H1 (cell line): ENCODE results near the gene DRC1. TPM values are rescaled to one million over a fixed set of nuclear protein-coding genes. Genes with fewer than 3 reads are reported as not detected.

ENCODE experiments used
- CTCF ChIA-PET: fragments of 300-600 bp; sonication (Branson Sonifier 250); formaldehyde crosslinking; loops from one replicate; lab custom pipeline; 2021; ENCODE audit not compliant: partially characterized antibody; lab: Charles Lee
- POLR2A ChIA-PET: fragments of 300-600 bp; sonication (Branson Sonifier 250); formaldehyde crosslinking; loops from one replicate; lab custom pipeline; 2021; ENCODE audit warnings: inconsistent platforms; ENCODE audit not compliant: partially characterized antibody; lab: Charles Lee
- DNase-seq, 2 experiments: peaks; one replicate each; pipeline versions ENCODE4 v3.0.0 to v3.0.0-alpha.2; 2010 to 2022; ENCODE audit warnings: low spot score in 2 of 2, low read depth in 1 of 2, mixed read lengths in 1 of 2
- FAIRE-seq: peaks from 2 replicates; lab custom pipeline; 2011; peaks lifted over from hg19 to GRCh38; lab: Jason Lieb, UNC
- H2AFZ ChIP-seq: 2 replicates; pipeline ENCODE4 v1.8.1; 2012; ENCODE audit warnings: low read length, inconsistent platforms
- H2AK5ac ChIP-seq: 2 replicates; pipeline ENCODE4 v1.6.1; 2013; ENCODE audit warnings: low read depth, low read length
- H2BK120ac ChIP-seq: replicated peaks from 2 replicates; pipeline ENCODE3; 2013; ENCODE audit warnings: low read depth, low read length, inconsistent platforms
- H2BK12ac ChIP-seq: 2 replicates; pipeline ENCODE4 v1.6.1; 2013; ENCODE audit warnings: low read depth, low read length
- H2BK15ac ChIP-seq: 2 replicates; pipeline ENCODE4 v1.6.1; 2013; ENCODE audit warnings: low read length
- H2BK20ac ChIP-seq: 2 replicates; pipeline ENCODE4 v1.6.1; 2013; ENCODE audit warnings: low read length
- H2BK5ac ChIP-seq: 2 replicates; pipeline ENCODE4 v1.6.1; 2013; ENCODE audit warnings: low read depth, low read length
- H3K14ac ChIP-seq: 2 replicates; pipeline ENCODE4 v1.6.1; 2013; ENCODE audit warnings: inconsistent platforms; ENCODE audit not compliant: insufficient read length
- H3K18ac ChIP-seq: 2 replicates; pipeline ENCODE4 v1.6.1; 2013; ENCODE audit warnings: low read length; ENCODE audit errors: extremely low read depth
- H3K23ac ChIP-seq: 2 replicates; pipeline ENCODE4 v1.6.1; 2013; ENCODE audit warnings: inconsistent platforms; ENCODE audit not compliant: insufficient read length
- H3K23me2 ChIP-seq: 2 replicates; pipeline ENCODE4 v1.6.1; 2013; ENCODE audit warnings: low read depth, low read length
- H3K27ac ChIP-seq: 2 replicates; pipeline ENCODE4 v1.6.1; 2011; ENCODE audit warnings: low read depth, low read length, inconsistent platforms
- H3K27me3 ChIP-seq, 4 experiments: replicated peaks in 1 of 4; 1 replicate in 1 of 4; 2 replicates in 3 of 4; pipeline versions ENCODE4 v1.6.1 to v1.8.1; 2011 to 2013; ENCODE audit warnings: low read length in 3 of 4, mild to moderate bottlenecking in 3 of 4, inconsistent platforms in 2 of 4, mixed read lengths in 2 of 4, moderate library complexity in 1 of 4; ENCODE audit not compliant: control insufficient read depth in 3 of 4, insufficient read depth in 3 of 4; ENCODE audit errors: extremely low read depth in 1 of 4
- H3K36me3 ChIP-seq, 4 experiments: 2 replicates each; pipeline versions ENCODE4 v1.6.1 to v1.8.1; 2011 to 2013; ENCODE audit warnings: mild to moderate bottlenecking in 4 of 4, low read length in 3 of 4, moderate library complexity in 2 of 4, control low read depth in 1 of 4, inconsistent platforms in 1 of 4; ENCODE audit not compliant: insufficient read depth in 4 of 4, control insufficient read depth in 2 of 4
- H3K4ac ChIP-seq: replicated peaks from 2 replicates; pipeline ENCODE3; 2013; ENCODE audit warnings: low read length, low read depth, mixed read lengths, inconsistent platforms; ENCODE audit not compliant: insufficient read length
- H3K4me1 ChIP-seq, 4 experiments: replicated peaks in 1 of 4; 1 replicate in 1 of 4; 2 replicates in 3 of 4; pipeline versions ENCODE4 v1.6.1 to v1.8.1; 2011 to 2013; ENCODE audit warnings: low read length in 3 of 4, inconsistent platforms in 2 of 4, mixed read lengths in 1 of 4; ENCODE audit not compliant: insufficient read depth in 4 of 4, control insufficient read depth in 3 of 4
- H3K4me2 ChIP-seq, 2 experiments: 2 replicates each; pipeline versions ENCODE4 v1.6.1 to v1.8.1; 2011 to 2013; ENCODE audit warnings: low read depth in 2 of 2, low read length in 2 of 2, control low read depth in 1 of 2, inconsistent platforms in 1 of 2, mild to moderate bottlenecking in 1 of 2; ENCODE audit not compliant: insufficient read depth in 1 of 2
- H3K4me3 ChIP-seq, 4 experiments: fragments of 200-600, 300-600 bp in 1 of 4; sonication (generic), shearing (Covaris generic), sonication (Bioruptor Twin) in 1 of 4; 2 replicates each; pipeline versions ENCODE4 v1.5.1 to v1.8.1; 2011 to 2016; ENCODE audit warnings: low read length in 4 of 4, low read depth in 3 of 4, control low read depth in 2 of 4, inconsistent platforms in 2 of 4, mild to moderate bottlenecking in 2 of 4, mixed read lengths in 1 of 4, moderate library complexity in 1 of 4; ENCODE audit not compliant: insufficient read depth in 2 of 4; ENCODE audit errors: extremely low read depth in 1 of 4
- H3K56ac ChIP-seq: replicated peaks from 2 replicates; pipeline ENCODE3; 2013; ENCODE audit warnings: low read depth, mild to moderate bottlenecking, mixed read lengths, low read length, inconsistent platforms; ENCODE audit not compliant: insufficient read length
- H3K79me1 ChIP-seq: 2 replicates; pipeline ENCODE4 v1.6.1; 2013; ENCODE audit warnings: low read depth, low read length, control low read depth
- H3K79me2 ChIP-seq, 2 experiments: 2 replicates each; pipeline versions ENCODE4 v1.6.1 to v1.8.1; 2012 to 2013; ENCODE audit warnings: low read length in 2 of 2, mild to moderate bottlenecking in 2 of 2, inconsistent platforms in 1 of 2; ENCODE audit not compliant: insufficient read depth in 2 of 2, control insufficient read depth in 1 of 2
- H3K9ac ChIP-seq, 4 experiments: replicated peaks in 1 of 4; 1 replicate in 1 of 4; 2 replicates in 3 of 4; pipeline versions ENCODE4 v1.6.1 to v1.8.1; 2011 to 2013; ENCODE audit warnings: low read depth in 3 of 4, low read length in 3 of 4, control low read depth in 2 of 4, mild to moderate bottlenecking in 2 of 4, moderate library complexity in 2 of 4, inconsistent platforms in 1 of 4; ENCODE audit errors: extremely low read depth in 1 of 4
- H3K9me3 ChIP-seq, 2 experiments: 2 replicates each; pipeline versions ENCODE4 v1.6.1 to v1.8.1; 2012 to 2013; ENCODE audit warnings: mild to moderate bottlenecking in 2 of 2, moderate library complexity in 2 of 2, control low read depth in 1 of 2, inconsistent platforms in 1 of 2, low read depth in 1 of 2, low read length in 1 of 2, mixed read lengths in 1 of 2; ENCODE audit not compliant: insufficient read depth in 2 of 2
- H4K20me1 ChIP-seq, 2 experiments: replicated peaks in 1 of 2; 2 replicates each; pipeline versions ENCODE3 to v1.8.1; 2011 to 2013; ENCODE audit warnings: inconsistent platforms in 2 of 2, low read length in 2 of 2, mild to moderate bottlenecking in 1 of 2; ENCODE audit not compliant: insufficient read depth in 2 of 2, control insufficient read depth in 1 of 2
- H4K5ac ChIP-seq: 2 replicates; pipeline ENCODE4 v1.6.1; 2013; ENCODE audit warnings: low read length, low read depth, mixed read lengths, inconsistent platforms; ENCODE audit not compliant: insufficient read length
- H4K8ac ChIP-seq: 2 replicates; pipeline ENCODE4 v1.8.0; 2013; ENCODE audit warnings: mild to moderate bottlenecking, moderate library complexity, low read length, inconsistent platforms; ENCODE audit not compliant: insufficient read depth; ENCODE audit errors: extremely low read depth
- H4K91ac ChIP-seq: replicated peaks from 2 replicates; pipeline ENCODE3; 2013; ENCODE audit warnings: low read length, mixed read lengths, inconsistent platforms; ENCODE audit not compliant: insufficient read length
- CBX5 ChIP-seq: fragments of 300-800, 300-1000 bp; sonication (generic); IDR thresholded peaks from 2 replicates; pipeline ENCODE4 v1.7.1; 2016; ENCODE audit warnings: antibody characterized with exemption, low read length, low read depth
- CREB1 ChIP-seq: IDR thresholded peaks from 2 replicates; pipeline ENCODE4 v1.6.1; 2012; ENCODE audit warnings: inconsistent platforms
- HDAC2 ChIP-seq, 2 experiments: fragments of 300-600 bp in 1 of 2; sonication (generic) in 1 of 2; IDR thresholded peaks; 2 replicates each; pipeline ENCODE4 v1.6.1; 2011 to 2012; ENCODE audit warnings: low read depth in 2 of 2, low read length in 2 of 2, mild to moderate bottlenecking in 2 of 2, moderate library complexity in 2 of 2, borderline replicate concordance in 1 of 2, inconsistent platforms in 1 of 2
- HDAC6 ChIP-seq: IDR thresholded peaks from one replicate; pipeline ENCODE4 v1.7.1; 2012; ENCODE audit warnings: low read depth, mild to moderate bottlenecking, inconsistent platforms, low read length, moderate library complexity
- RNF2 ChIP-seq: fragments of 200-900, 300-1000 bp; sonication (generic); IDR thresholded peaks from 2 replicates; pipeline ENCODE4 v1.7.1; 2016; ENCODE audit warnings: borderline replicate concordance, low read depth, mild to moderate bottlenecking, antibody characterized with exemption, low read length; ENCODE audit not compliant: poor library complexity, severe bottlenecking; ENCODE audit errors: missing control alignments
- SAP30 ChIP-seq: fragments of 300-600 bp; sonication (generic); IDR thresholded peaks from 2 replicates; pipeline ENCODE4 v1.7.1; 2012; ENCODE audit warnings: low read length, moderate library complexity, mild to moderate bottlenecking, inconsistent platforms; ENCODE audit not compliant: insufficient read depth, insufficient replicate concordance
- SIX5 ChIP-seq: IDR thresholded peaks from 2 replicates; pipeline ENCODE4 v1.6.1; 2011; ENCODE audit warnings: mild to moderate bottlenecking, low read depth, low read length
- WGBS, 2 experiments: shearing (Covaris generic) in 1 of 2; methylation state at CpG; one replicate each; pipeline versions ENCODE4 v1.1.6 to v1.1.7; 2013 to 2015; ENCODE audit warnings: low lambda C conversion rate in 2 of 2, mixed read lengths in 2 of 2, inconsistent platforms in 1 of 2, low coverage in 1 of 2, missing lambda C conversion rate in 1 of 2; ENCODE audit not compliant: insufficient replicate concordance in 2 of 2, insufficient coverage in 1 of 2, insufficient read length in 1 of 2; ENCODE audit errors: extremely low coverage in 1 of 2, missing lambda C conversion rate in 1 of 2; 5-methylcytosine and 5-hydroxymethylcytosine counted together
- polyA plus RNA-seq, 7 experiments: library from polyadenylated mRNA; depleted of rRNA in 3 of 7; stranded (reverse) in 5 of 7; unstranded in 2 of 7; fragments of >200 nt in 5 of 7; fragments of 200-250 nt in 2 of 7; gene quantifications; 1 replicate in 5 of 7; 2 replicates in 1 of 7; 4 replicates in 1 of 7; pipeline versions ENCODE4 v1.2.1 to v1.2.3, GENCODE V29; 2011 to 2013; ENCODE audit warnings: missing spikeins in 2 of 7, mixed read lengths in 2 of 7
- total RNA-seq: library from RNA; stranded (reverse); fragmentation: NEBNext Ultra II Directional; extraction: Animal tissue kit (Norgen Biotek cat#: 25700); gene quantifications from 2 replicates; pipeline ENCODE4 v1.2.1, GENCODE V29; 2021
- TF ChIP-seq, protein P1 (sequence below): IDR thresholded peaks from 2 replicates; pipeline ENCODE4 v1.6.1; 2011; ENCODE audit warnings: low read depth, mild to moderate bottlenecking, low read length; ENCODE audit not compliant: insufficient read depth
- TF ChIP-seq, protein P2 (sequence below): IDR thresholded peaks from 2 replicates; pipeline ENCODE4 v1.6.1; 2012; ENCODE audit warnings: inconsistent platforms

Gene DRC1
- total and polyA plus RNA-seq, 2 of the 8 experiments (the other 6 are each of a cell fraction or from before 2014, with no cell fraction given), result 0.08 TPM; not detected in 1

DNA sequence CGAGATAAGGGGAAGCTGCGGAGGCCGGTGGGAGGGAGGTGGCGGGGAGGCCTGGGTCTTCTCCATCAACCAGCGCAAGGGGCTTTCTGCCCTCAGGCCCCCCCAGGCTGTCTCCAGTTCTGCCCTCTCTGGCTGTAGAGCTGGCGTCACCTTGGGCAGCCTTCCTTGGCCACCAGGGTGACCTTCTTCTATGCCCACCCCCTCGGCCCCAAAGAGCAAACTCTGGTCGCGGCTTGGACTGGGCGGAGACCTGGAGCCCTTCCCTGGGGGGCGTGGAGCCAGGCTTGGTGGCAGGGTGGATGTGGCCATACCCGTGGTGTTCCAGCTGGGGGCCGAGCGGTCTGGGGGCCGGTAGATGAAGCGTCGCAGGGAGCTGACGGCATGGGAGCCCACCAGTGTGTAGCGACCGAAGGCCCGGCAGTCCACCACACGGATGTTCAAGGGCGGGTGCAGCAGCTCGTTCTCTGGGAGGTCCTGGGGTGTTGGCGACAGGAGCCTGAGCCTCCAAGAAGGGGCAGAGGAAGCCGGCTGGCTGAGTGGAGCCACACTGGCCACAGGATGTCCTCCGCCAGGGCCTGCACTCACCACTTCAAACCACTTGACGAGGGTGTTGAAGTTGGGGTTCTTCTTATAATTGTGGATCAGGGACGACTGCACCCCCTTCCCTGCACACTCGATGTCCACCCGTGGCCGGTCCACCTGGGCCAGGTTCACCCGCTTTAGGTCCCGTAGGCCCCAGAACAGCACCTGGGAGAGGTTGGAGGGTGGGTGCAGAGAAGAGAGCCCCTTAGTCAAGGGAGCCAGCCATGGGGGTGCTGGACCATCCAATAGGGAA, 71.3 kb downstream of the DRC1 start:
- Histone ChIP-seq H3K4me1 (peaks cover 0 to 7% (median 2%) of the 10 kb centered on the region in 4 experiments; a peak in 4 of 7 replicates), H3K27me3 (peaks cover 0 to 3% (median 0%) of the 10 kb centered on the region in 4 experiments; a peak in 1 of 7 replicates), H3K18ac (no peak overlapping the region), H3K23me2 (peaks cover 6% of the 10 kb centered on the region; the same call in 1 of the 2 replicates), H3K79me1 (no peaks in the 10 kb centered on the region), H3K4me3 (no peak overlapping the region), H3K27ac (no peak overlapping the region), H2AFZ (no peak overlapping the region), H2AK5ac (no peak overlapping the region), H2BK15ac (no peak overlapping the region), H4K8ac (peak overlapping the region; percentile 60), H3K36me3 (no peaks in the 10 kb centered on the region), H4K91ac (no peak overlapping the region), H3K23ac (no peak overlapping the region), H2BK12ac (no peak overlapping the region), H3K56ac (no peak overlapping the region), H3K4ac (no peak overlapping the region), H3K4me2 (no peak overlapping the region), H2BK20ac (no peak overlapping the region), H2BK120ac (no peak overlapping the region), H3K14ac (no peak overlapping the region), H2BK5ac (no peak overlapping the region), H3K79me2 (no peaks in the 10 kb centered on the region), H4K20me1 (peaks cover 0 to 6% of the 10 kb centered on the region in 2 experiments), H4K5ac (no peak overlapping the region), H3K9me3 (no peaks in the 10 kb centered on the region; a peak in 1 of 4 replicates), H3K9ac (0 out of 7 replicates have a peak overlapping the region, but pooled peaks of 1 of the 4 experiments have one; percentile 4)
- CTCF ChIA-PET, result interaction anchor here (0.6 to 8.2 kb wide), 18 partner anchors 9 to 847 kb away, joined by 3 to 68 read pairs (median 4); no protein-coding TSS in a partner anchor
- DNase-seq (no peak), FAIRE-seq (no peak)
- POLR2A ChIA-PET, result interaction anchor here (1.1 kb wide), 1 partner anchor 9 kb away, joined by 4 read pairs; no protein-coding TSS in a partner anchor
- WGBS, 2 experiments, result 91% methylated on average over 23 of the region's 34 CpGs; no CpG with 5 or more reads in 1 of the 2 experiments
- TF ChIP-seq HDAC2 (IDR thresholded peaks at IDR 0.05; ENCODE audit: borderline replicate concordance in 1 of 2, low read depth in 2 of 2, low read length in 2 of 2), result no peak
- TF ChIP-seq CREB1, result no peak
- TF ChIP-seq HDAC6, result no peak
- no peak for TF ChIP-seq CBX5
- TF ChIP-seq, protein P1, sequence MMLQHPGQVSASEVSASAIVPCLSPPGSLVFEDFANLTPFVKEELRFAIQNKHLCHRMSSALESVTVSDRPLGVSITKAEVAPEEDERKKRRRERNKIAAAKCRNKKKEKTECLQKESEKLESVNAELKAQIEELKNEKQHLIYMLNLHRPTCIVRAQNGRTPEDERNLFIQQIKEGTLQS, result no peak
- no peak for TF ChIP-seq SAP30
- no peak for TF ChIP-seq SIX5
- no peak for TF ChIP-seq RNF2
- TF ChIP-seq, protein P2, sequence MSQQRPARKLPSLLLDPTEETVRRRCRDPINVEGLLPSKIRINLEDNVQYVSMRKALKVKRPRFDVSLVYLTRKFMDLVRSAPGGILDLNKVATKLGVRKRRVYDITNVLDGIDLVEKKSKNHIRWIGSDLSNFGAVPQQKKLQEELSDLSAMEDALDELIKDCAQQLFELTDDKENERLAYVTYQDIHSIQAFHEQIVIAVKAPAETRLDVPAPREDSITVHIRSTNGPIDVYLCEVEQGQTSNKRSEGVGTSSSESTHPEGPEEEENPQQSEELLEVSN, result no peak
